ENCODE data around the gene EHMT1. TPM values are rescaled to one million over a fixed set of nuclear protein-coding genes. Genes with fewer than 3 reads are reported as not detected.

EHMT1 gene
- total RNA-seq, 4 donors from 2014 or later = 38.6 to 77.8 (median 54.3) TPM

- H3K4me1 ChIP-seq = peaks cover 15 to 33% of the 10 kb centered on the region in 2 donors
- DNase-seq (no peak), ATAC-seq (no peak)
- H3K4me3 ChIP-seq = no peak overlapping the region
- intact Hi-C loops (cut with DNase I; ENCODE audit: low total_unique reads) (no loop called here), in situ Hi-C loops (cut with MboI; ENCODE audit: low sequenced_read_pairs in 4 of 4) (no loop called here)
- H3K9me3 ChIP-seq = no peaks in the 10 kb centered on the region
- no peaks in the 10 kb centered on the region for H3K36me3 ChIP-seq
- TF ChIP-seq CTCF (IDR thresholded peaks at IDR 0.05 in 4 of 5, conservative IDR thresholded peaks at IDR 0.05 in 1 of 5) (no peak), POLR2A (IDR thresholded peaks at IDR 0.05) (no peak)
- no peak overlapping the region for H3K27ac ChIP-seq
- no peaks in the 10 kb centered on the region for H3K27me3 ChIP-seq
Measured at GRCh38 chr9:137685035-137685740, 66.4 kb downstream of the EHMT1 start.

GRCh38 chr9:137685741-137686420 lies 67.1 kb downstream of the EHMT1 start:
- DNase-seq = no peak
- H3K36me3 ChIP-seq = no peaks in the 10 kb centered on the region
- H3K4me1 ChIP-seq = peaks cover 18 to 34% of the 10 kb centered on the region in 2 donors
- intact Hi-C loops (cut with DNase I; ENCODE audit: low total_unique reads) (no loop called here), in situ Hi-C loops (cut with MboI; ENCODE audit: low sequenced_read_pairs in 4 of 4) (no loop called here)
- no peak overlapping the region for H3K4me3 ChIP-seq
- no peaks in the 10 kb centered on the region for H3K27me3 ChIP-seq
- no peak for ATAC-seq
- no peaks in the 10 kb centered on the region for H3K9me3 ChIP-seq
- H3K27ac ChIP-seq = no peak overlapping the region
- TF ChIP-seq POLR2A (IDR thresholded peaks at IDR 0.05) = no peak
- no peak for TF ChIP-seq CTCF (IDR thresholded peaks at IDR 0.05 in 4 of 5, conservative IDR thresholded peaks at IDR 0.05 in 1 of 5)

- Histone ChIP-seq H3K27ac (no peak overlapping the region), H3K4me1 (peaks cover 26 to 35% of the 10 kb centered on the region in 2 donors), H3K36me3 (no peaks in the 10 kb centered on the region), H3K4me3 (no peak overlapping the region), H3K27me3 (no peaks in the 10 kb centered on the region), H3K9me3 (no peaks in the 10 kb centered on the region)
- ATAC-seq (no peak), DNase-seq (no peak)
- intact Hi-C loops (cut with DNase I; ENCODE audit: low total_unique reads) = no loop called here
- TF ChIP-seq CTCF (IDR thresholded peaks at IDR 0.05 in 4 of 5, conservative IDR thresholded peaks at IDR 0.05 in 1 of 5) (no peak), POLR2A (IDR thresholded peaks at IDR 0.05) (no peak)
- in situ Hi-C loops (cut with MboI; ENCODE audit: low sequenced_read_pairs in 4 of 4) = no loop called here
Measured at GRCh38 chr9:137688261-137688660, 69.5 kb downstream of the EHMT1 start.

- Histone ChIP-seq H3K36me3 (no peaks in the 10 kb centered on the region), H3K4me3 (no peak overlapping the region), H3K9me3 (no peaks in the 10 kb centered on the region), H3K27ac (peak overlapping the region in 1 of 4 donors; percentile 32), H3K4me1 (peaks cover 26 to 30% of the 10 kb centered on the region in 2 donors), H3K27me3 (no peaks in the 10 kb centered on the region)
- intact Hi-C loops (cut with DNase I; ENCODE audit: low total_unique reads) = no loop called here
- peak; percentile 64 to 84 for ATAC-seq
- peak in 1 of 2 donors; percentile 42 for DNase-seq
- in situ Hi-C loops (cut with MboI; ENCODE audit: low sequenced_read_pairs in 4 of 4) = no loop called here
- no peak for TF ChIP-seq CTCF (IDR thresholded peaks at IDR 0.05 in 4 of 5, conservative IDR thresholded peaks at IDR 0.05 in 1 of 5)
- TF ChIP-seq POLR2A (IDR thresholded peaks at IDR 0.05) = no peak
Measured at GRCh38 chr9:137688725-137689124, 69.9 kb downstream of the EHMT1 start.
